IPS-20b (cell line): ENCODE data around the gene TTC7B.

ENCODE experiments used
- H3K27ac ChIP-seq: one replicate; pipeline ENCODE4 v1.5.1; 2013; ENCODE audit warnings: low read length
- H3K27me3 ChIP-seq: 2 replicates; pipeline ENCODE4 v1.6.1; 2013; ENCODE audit warnings: mild to moderate bottlenecking, low read length, inconsistent platforms; ENCODE audit not compliant: insufficient read depth
- H3K36me3 ChIP-seq: 2 replicates; pipeline ENCODE4 v1.6.1; 2013; ENCODE audit warnings: low read depth, mild to moderate bottlenecking, inconsistent platforms, low read length, moderate library complexity; ENCODE audit not compliant: insufficient read depth
- H3K4me1 ChIP-seq: 2 replicates; pipeline ENCODE4 v1.6.1; 2013; ENCODE audit warnings: mild to moderate bottlenecking, control low read depth, inconsistent platforms, low read length, moderate library complexity; ENCODE audit not compliant: insufficient read depth
- H3K4me3 ChIP-seq: 2 replicates; pipeline ENCODE4 v1.5.1; 2013; ENCODE audit warnings: mild to moderate bottlenecking, low read length, inconsistent platforms
- H3K9ac ChIP-seq: 2 replicates; pipeline ENCODE4 v1.6.1; 2013; ENCODE audit warnings: low read depth, mild to moderate bottlenecking, inconsistent platforms, low read length, moderate library complexity
- H3K9me3 ChIP-seq: 2 replicates; pipeline ENCODE4 v1.6.1; 2013; ENCODE audit warnings: mild to moderate bottlenecking, low read depth, low read length, inconsistent platforms; ENCODE audit not compliant: insufficient read depth

Gene TTC7B

GRCh38 chr14:90799420-90799819, 16.8 kb downstream of the TTC7B start:
- Histone ChIP-seq H3K9me3 (no peaks in the 10 kb centered on the region), H3K4me1 (no peaks in the 10 kb centered on the region; the same call in 1 of the 2 replicates), H3K36me3 (no peaks in the 10 kb centered on the region), H3K9ac (no peak overlapping the region), H3K4me3 (no peak overlapping the region), H3K27ac (no peak overlapping the region), H3K27me3 (no peaks in the 10 kb centered on the region)

DNA sequence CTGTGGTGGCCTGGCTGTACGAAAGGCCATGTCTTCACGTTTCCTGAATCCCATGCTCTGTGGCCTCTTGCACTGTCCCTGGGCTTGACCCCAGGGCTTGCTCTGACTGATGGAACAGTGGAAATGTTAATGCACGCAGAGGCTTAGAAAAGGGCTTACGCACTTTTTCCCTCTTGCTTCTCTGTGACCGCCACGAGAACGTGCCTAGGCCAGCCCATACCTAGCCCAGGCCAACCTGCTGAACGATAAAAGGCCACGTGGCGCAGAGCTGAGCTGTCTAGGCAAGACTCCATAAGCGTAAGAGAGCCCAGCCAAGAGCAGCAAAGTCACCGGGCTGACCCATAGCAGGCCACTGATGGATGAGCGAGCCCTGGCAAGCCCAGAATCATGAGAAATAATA, 18.3 kb downstream of the TTC7B start:
- no peaks in the 10 kb centered on the region for H3K27me3 ChIP-seq
- H3K4me3 ChIP-seq, result no peak overlapping the region
- H3K27ac ChIP-seq, result no peak overlapping the region
- no peaks in the 10 kb centered on the region for H3K4me1 ChIP-seq
- no peak overlapping the region for H3K9ac ChIP-seq
- no peaks in the 10 kb centered on the region for H3K9me3 ChIP-seq
- no peaks in the 10 kb centered on the region for H3K36me3 ChIP-seq

GRCh38 chr14:90797451-90797850, 18.8 kb downstream of the TTC7B start:
- Histone ChIP-seq H3K4me3 (no peak overlapping the region), H3K9me3 (no peaks in the 10 kb centered on the region), H3K4me1 (no peaks in the 10 kb centered on the region), H3K27ac (no peak overlapping the region), H3K27me3 (no peaks in the 10 kb centered on the region), H3K9ac (no peak overlapping the region), H3K36me3 (no peaks in the 10 kb centered on the region)

DNA sequence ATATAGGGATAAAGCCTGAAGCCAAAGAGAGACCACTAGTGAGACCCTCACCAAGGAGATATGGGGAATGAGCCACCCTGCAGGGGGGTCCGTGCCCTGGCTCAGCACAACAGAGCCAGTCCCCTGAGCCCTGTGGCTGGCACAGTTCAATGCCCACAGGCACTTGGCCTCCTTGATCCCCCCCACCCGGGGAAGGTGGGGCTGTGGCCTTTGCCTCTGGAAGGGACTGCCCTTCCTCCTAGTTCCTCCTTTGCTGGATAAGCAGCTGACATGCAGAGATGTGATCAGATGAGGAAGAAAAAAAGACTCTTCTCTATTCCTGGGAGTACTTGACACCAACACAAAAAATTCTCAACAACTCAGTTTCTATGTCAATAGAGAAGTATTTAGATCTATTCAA, 19.9 kb downstream of the TTC7B start:
- Histone ChIP-seq H3K9ac (no peak overlapping the region), H3K27me3 (no peaks in the 10 kb centered on the region), H3K9me3 (no peaks in the 10 kb centered on the region), H3K27ac (no peak overlapping the region), H3K4me3 (no peak overlapping the region), H3K4me1 (no peaks in the 10 kb centered on the region), H3K36me3 (no peaks in the 10 kb centered on the region)

GRCh38 chr14:90795744-90796143, 20.5 kb downstream of the TTC7B start:
- no peaks in the 10 kb centered on the region for H3K36me3 ChIP-seq
- H3K9me3 ChIP-seq, result no peaks in the 10 kb centered on the region
- H3K4me3 ChIP-seq, result no peak overlapping the region
- H3K9ac ChIP-seq, result no peak overlapping the region
- H3K4me1 ChIP-seq, result no peaks in the 10 kb centered on the region
- no peaks in the 10 kb centered on the region for H3K27me3 ChIP-seq
- H3K27ac ChIP-seq, result no peak overlapping the region

DNA sequence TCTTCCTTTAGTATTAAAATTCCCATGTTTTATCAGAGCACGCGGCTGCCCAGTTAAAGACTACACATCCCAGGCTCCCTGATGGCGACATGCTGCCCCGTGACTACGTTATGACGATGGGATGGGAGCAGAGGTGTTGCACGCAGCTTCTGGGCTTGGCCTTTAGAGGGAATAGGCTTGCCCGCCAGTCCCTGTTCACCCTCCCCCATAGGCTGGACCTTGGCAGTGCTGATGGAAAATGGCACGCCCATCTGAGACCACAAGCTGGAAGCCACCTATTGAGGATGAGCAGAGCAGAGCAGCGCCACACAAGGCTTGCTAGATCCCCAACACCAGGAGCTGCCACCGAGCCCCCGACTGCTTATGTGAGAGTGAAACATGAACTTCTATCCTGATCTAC, 24.7 kb downstream of the TTC7B start:
- no peak overlapping the region for H3K27ac ChIP-seq
- no peak overlapping the region for H3K9ac ChIP-seq

DNA sequence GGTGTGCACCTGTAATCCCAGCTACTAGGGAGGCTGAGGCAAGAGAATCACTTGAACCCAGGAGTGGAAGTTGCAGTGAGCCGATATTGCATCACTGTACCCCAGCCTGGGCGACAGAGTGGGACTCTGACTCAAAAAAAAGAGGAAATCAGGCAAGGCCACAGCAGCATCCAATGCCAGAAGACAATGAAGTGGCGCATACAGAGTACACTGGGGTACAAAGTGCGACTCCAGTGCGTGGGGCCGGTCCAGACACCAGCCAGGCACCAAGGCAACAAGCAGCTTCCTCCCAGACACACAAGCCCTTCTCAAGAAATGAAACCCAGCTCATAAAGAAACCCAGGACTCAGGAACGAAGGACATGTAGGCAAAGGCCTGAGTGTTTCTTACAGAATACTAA, 28.2 kb downstream of the TTC7B start:
- Histone ChIP-seq H3K27ac (no peak overlapping the region), H3K4me1 (no peaks in the 10 kb centered on the region), H3K9me3 (no peaks in the 10 kb centered on the region), H3K9ac (no peak overlapping the region), H3K4me3 (no peak overlapping the region), H3K27me3 (no peaks in the 10 kb centered on the region), H3K36me3 (no peaks in the 10 kb centered on the region)

More for the DNA sequence above, 24.7 kb downstream of the TTC7B start:
- Histone ChIP-seq H3K4me1 (no peaks in the 10 kb centered on the region), H3K27me3 (no peaks in the 10 kb centered on the region), H3K36me3 (no peaks in the 10 kb centered on the region), H3K4me3 (no peak overlapping the region), H3K9me3 (no peaks in the 10 kb centered on the region)

GRCh38 chr14:90785876-90786450, 30.3 kb downstream of the TTC7B start:
- Histone ChIP-seq H3K4me1 (no peaks in the 10 kb centered on the region), H3K27me3 (no peaks in the 10 kb centered on the region), H3K9ac (no peak overlapping the region), H3K27ac (no peak overlapping the region), H3K4me3 (no peak overlapping the region), H3K9me3 (no peaks in the 10 kb centered on the region), H3K36me3 (no peaks in the 10 kb centered on the region)

DNA sequence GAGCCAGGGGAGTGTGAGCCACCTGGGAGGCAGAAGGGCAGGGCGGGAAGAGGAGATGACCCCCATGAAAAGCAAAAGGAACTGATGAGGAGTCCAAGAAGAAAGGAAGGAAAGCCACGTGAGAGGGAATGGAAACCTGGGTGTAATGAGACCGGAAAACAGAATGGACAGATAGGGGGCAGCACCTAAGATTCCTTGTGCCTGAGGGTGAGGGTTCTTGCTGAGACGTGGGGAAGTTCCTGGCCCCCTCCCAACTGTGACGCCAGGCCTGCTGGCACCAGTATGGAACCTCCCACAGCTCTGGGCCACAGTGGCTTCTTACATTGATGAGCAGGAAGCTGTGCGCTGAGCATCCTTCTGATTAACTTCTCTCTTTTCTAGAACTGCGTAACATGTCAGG, 30.8 kb downstream of the TTC7B start:
- H3K27ac ChIP-seq, result no peak overlapping the region
- H3K9me3 ChIP-seq, result no peaks in the 10 kb centered on the region
- H3K4me1 ChIP-seq, result no peaks in the 10 kb centered on the region
- no peaks in the 10 kb centered on the region for H3K27me3 ChIP-seq
- H3K4me3 ChIP-seq, result no peak overlapping the region
- H3K9ac ChIP-seq, result no peak overlapping the region
- no peaks in the 10 kb centered on the region for H3K36me3 ChIP-seq

DNA sequence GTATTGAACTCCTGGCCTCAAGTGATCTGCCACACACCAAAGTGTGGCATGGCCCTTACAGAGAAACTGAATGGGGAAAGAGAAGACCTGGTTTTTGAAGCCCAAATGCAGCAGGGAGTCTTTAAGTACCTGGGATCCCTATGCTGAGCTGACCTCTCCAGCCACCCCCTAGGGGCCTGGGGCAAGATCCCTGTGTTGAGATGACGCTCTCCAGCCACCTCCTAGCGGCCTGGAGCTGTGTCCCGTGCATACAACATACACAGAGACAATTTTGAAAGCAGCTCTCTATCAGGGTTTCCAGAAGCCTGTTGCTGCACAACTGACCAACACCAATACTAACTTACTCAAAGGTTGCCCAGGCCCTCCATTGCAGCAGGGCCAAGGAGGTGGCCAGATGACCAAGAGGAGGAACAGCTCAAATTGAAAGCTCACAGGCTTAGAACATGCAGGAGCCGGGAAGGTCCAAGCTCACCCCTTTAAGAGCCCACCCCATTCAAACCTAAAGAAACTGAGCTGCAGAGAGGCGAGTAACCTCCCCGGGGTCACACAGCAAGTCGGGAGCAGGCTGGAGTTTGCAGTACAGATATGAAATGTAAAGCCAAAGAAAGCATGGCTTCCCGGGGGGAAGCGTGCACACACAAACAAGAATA, 31.5 kb downstream of the TTC7B start:
- no peaks in the 10 kb centered on the region for H3K4me1 ChIP-seq
- no peaks in the 10 kb centered on the region for H3K27me3 ChIP-seq
- H3K27ac ChIP-seq, result no peak overlapping the region
- H3K36me3 ChIP-seq, result 0 out of 2 replicates have a peak, but pooled peaks cover under 1% of the 10 kb centered on the region
- no peak overlapping the region for H3K9ac ChIP-seq
- no peaks in the 10 kb centered on the region for H3K9me3 ChIP-seq
- no peak overlapping the region for H3K4me3 ChIP-seq

- 0 out of 2 replicates have a peak, but pooled peaks cover 3% of the 10 kb centered on the region for H3K36me3 ChIP-seq
Measured at GRCh38 chr14:90783344-90783743, 32.9 kb downstream of the TTC7B start.

DNA sequence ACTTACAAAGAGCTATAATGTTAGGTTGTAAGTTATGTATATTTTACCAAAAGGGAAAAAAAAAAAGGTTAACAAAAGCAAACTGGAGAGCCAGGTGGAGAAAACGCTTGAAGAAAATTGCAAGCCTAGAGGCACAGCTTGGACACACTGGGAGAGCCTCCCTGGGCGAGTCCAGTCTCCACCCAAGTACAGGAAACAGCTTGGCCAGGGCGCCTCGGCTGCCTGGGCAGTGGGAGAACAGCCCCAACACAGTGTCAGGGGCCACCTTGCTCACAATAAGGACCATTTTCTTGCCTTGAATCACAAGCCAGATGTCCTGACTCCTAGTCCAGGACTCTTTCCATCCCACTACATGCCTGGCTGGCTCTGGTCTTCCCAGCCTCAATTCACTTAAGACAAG, 33.3 kb downstream of the TTC7B start:
- H3K4me1 ChIP-seq, result no peaks in the 10 kb centered on the region
- H3K9me3 ChIP-seq, result no peaks in the 10 kb centered on the region
- no peaks in the 10 kb centered on the region for H3K27me3 ChIP-seq
- 0 out of 2 replicates have a peak, but pooled peaks cover 3% of the 10 kb centered on the region for H3K36me3 ChIP-seq
- no peak overlapping the region for H3K9ac ChIP-seq
- no peak overlapping the region for H3K4me3 ChIP-seq
- no peak overlapping the region for H3K27ac ChIP-seq

More at GRCh38 chr14:90783344-90783743, 32.9 kb downstream of the TTC7B start:
- H3K4me3 ChIP-seq, result no peak overlapping the region
- no peak overlapping the region for H3K9ac ChIP-seq
- H3K9me3 ChIP-seq, result no peaks in the 10 kb centered on the region
- no peaks in the 10 kb centered on the region for H3K4me1 ChIP-seq
- H3K27me3 ChIP-seq, result no peaks in the 10 kb centered on the region
- H3K27ac ChIP-seq, result no peak overlapping the region
